Measurements from ENCODE around the gene NEK5.

The NEK5 gene

GRCh38 chr13:52161181-52161646, 32.3 kb upstream of the NEK5 start:
- H3K9me3 ChIP-seq (ENCODE audit: control insufficient read depth, low read length) = no peaks in the 10 kb centered on the region
- no peak for TF ChIP-seq CTCF (IDR thresholded peaks at IDR 0.05)
- H3K27me3 ChIP-seq (ENCODE audit: control insufficient read depth, insufficient read depth, low read length) = no peaks in the 10 kb centered on the region
- H3K4me3 ChIP-seq (ENCODE audit: low read depth, low read length) = no peak overlapping the region
- no peaks in the 10 kb centered on the region for H3K36me3 ChIP-seq (ENCODE audit: control insufficient read depth, insufficient read depth, low read length)
- H3K27ac ChIP-seq = no peak overlapping the region
- no peak overlapping the region for H3K4me2 ChIP-seq (ENCODE audit: low read length)
- H3K79me2 ChIP-seq = no peaks in the 10 kb centered on the region
- H3K9ac ChIP-seq = no peak overlapping the region
- H2AFZ ChIP-seq = no peak overlapping the region
- no peaks in the 10 kb centered on the region for H3K4me1 ChIP-seq

- no peaks in the 10 kb centered on the region for H3K36me3 ChIP-seq (ENCODE audit: control insufficient read depth, insufficient read depth, low read length)
- no peaks in the 10 kb centered on the region for H3K27me3 ChIP-seq (ENCODE audit: control insufficient read depth, insufficient read depth, low read length)
- no peak overlapping the region for H3K4me3 ChIP-seq (ENCODE audit: low read depth, low read length)
- no peaks in the 10 kb centered on the region for H3K4me1 ChIP-seq
- no peak overlapping the region for H3K4me2 ChIP-seq (ENCODE audit: low read length)
- H2AFZ ChIP-seq = no peak overlapping the region
- no peaks in the 10 kb centered on the region for H3K9me3 ChIP-seq (ENCODE audit: control insufficient read depth, low read length)
- no peak overlapping the region for H3K9ac ChIP-seq
- H3K79me2 ChIP-seq = no peaks in the 10 kb centered on the region
- no peak for TF ChIP-seq CTCF (IDR thresholded peaks at IDR 0.05)
- no peak overlapping the region for H3K27ac ChIP-seq
Measured at GRCh38 chr13:52160506-52160905, 31.6 kb upstream of the NEK5 start.

GRCh38 chr13:52160053-52160452, 31.2 kb upstream of the NEK5 start:
- H3K4me2 ChIP-seq (ENCODE audit: low read length) = peak overlapping the region; percentile 61
- no peaks in the 10 kb centered on the region for H3K79me2 ChIP-seq
- H3K4me3 ChIP-seq (ENCODE audit: low read depth, low read length) = no peak overlapping the region
- H2AFZ ChIP-seq = peak overlapping the region; percentile 91
- no peaks in the 10 kb centered on the region for H3K9me3 ChIP-seq (ENCODE audit: control insufficient read depth, low read length)
- H3K4me1 ChIP-seq = no peaks in the 10 kb centered on the region
- H3K27ac ChIP-seq = no peak overlapping the region
- no peak overlapping the region for H3K9ac ChIP-seq
- no peaks in the 10 kb centered on the region for H3K27me3 ChIP-seq (ENCODE audit: control insufficient read depth, insufficient read depth, low read length)
- no peaks in the 10 kb centered on the region for H3K36me3 ChIP-seq (ENCODE audit: control insufficient read depth, insufficient read depth, low read length)
- no peak for TF ChIP-seq CTCF (IDR thresholded peaks at IDR 0.05)

GRCh38 chr13:52159159-52159982, 30.5 kb upstream of the NEK5 start, which contains the start of gene NEK3:
Gene NEK3 (minus strand): TSS chr13:52159597. CDS start chr13:52156191, 3,406 bp downstream.
- H3K4me1 ChIP-seq = no peaks in the 10 kb centered on the region
- no peaks in the 10 kb centered on the region for H3K79me2 ChIP-seq
- no peak for TF ChIP-seq CTCF (IDR thresholded peaks at IDR 0.05)
- no peaks in the 10 kb centered on the region for H3K36me3 ChIP-seq (ENCODE audit: control insufficient read depth, insufficient read depth, low read length)
- peak within 1 kb of the TSS; percentile 61 for H3K4me2 ChIP-seq (ENCODE audit: low read length)
- no peak within 1 kb of the TSS for H3K9ac ChIP-seq
- no peaks in the 10 kb centered on the region for H3K9me3 ChIP-seq (ENCODE audit: control insufficient read depth, low read length)
- H3K4me3 ChIP-seq (ENCODE audit: low read depth, low read length) = peak within 1 kb of the TSS; percentile 51
- H3K27ac ChIP-seq = peak within 1 kb of the TSS; percentile 44
- H3K27me3 ChIP-seq (ENCODE audit: control insufficient read depth, insufficient read depth, low read length) = no peaks in the 10 kb centered on the region
- peak within 1 kb of the TSS; percentile 91 for H2AFZ ChIP-seq

Data from parathyroid adenoma (tissue), 2 donors.